Left lobe of liver (tissue), 2 donors: ENCODE results near the gene HOXB3. TPM values are rescaled to one million over a fixed set of nuclear protein-coding genes. Genes with fewer than 3 reads are reported as not detected.

Experiments used
- ATAC-seq: fragments of 200-7000 bp; cut with Tn5 transposase; one replicate; pipeline ENCODE4 v1.9.1; 2020; ENCODE audit warnings: mild to moderate bottlenecking, moderate library complexity
- DNase-seq: peaks from one replicate; pipeline ENCODE4 v3.0.0-alpha.2; 2020; ENCODE audit warnings: low spot score
- total RNA-seq: library from RNA; stranded (reverse); gene quantifications from one replicate; pipeline ENCODE4 v1.2.1, GENCODE V29; 2021
- donor health status: DM: no; HTN: no; CAD: no; lungs with moderate emphysema.
- donor health status: DM: no; HTN: yes; CAD: no.

HOXB3 gene
- total RNA-seq = 1.9 TPM

- ATAC-seq (no peak), DNase-seq (no peak)
These were observed at the start of gene HOXB3 for GRCh38 chr17:48589831-48590606. Gene HOXB3 (minus strand): TSS chr17:48590241. CDS start chr17:48552474, 37,767 bp downstream.

DNA sequence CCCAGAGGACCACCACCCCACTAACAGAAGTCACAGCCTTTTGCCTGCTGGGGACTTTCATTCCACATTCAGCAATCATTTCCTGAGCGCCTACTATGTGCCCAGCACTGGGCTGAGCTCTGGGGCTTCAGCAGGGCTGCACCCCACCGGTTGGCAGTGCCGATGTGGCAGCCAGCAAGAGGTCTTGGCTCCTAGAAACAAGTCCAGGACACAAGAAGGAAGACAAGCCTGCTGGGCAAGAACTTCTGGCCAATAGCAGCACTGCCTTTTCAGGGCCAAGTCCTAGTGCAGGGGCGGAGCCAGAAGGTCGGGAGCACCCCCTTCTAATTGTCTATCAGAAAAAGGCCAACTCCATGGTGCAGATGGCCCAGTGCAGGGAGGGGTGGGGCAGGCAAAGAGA lies 49.1 kb upstream of the HOXB3 start:
- DNase-seq (no peak), ATAC-seq (no peak)

DNA sequence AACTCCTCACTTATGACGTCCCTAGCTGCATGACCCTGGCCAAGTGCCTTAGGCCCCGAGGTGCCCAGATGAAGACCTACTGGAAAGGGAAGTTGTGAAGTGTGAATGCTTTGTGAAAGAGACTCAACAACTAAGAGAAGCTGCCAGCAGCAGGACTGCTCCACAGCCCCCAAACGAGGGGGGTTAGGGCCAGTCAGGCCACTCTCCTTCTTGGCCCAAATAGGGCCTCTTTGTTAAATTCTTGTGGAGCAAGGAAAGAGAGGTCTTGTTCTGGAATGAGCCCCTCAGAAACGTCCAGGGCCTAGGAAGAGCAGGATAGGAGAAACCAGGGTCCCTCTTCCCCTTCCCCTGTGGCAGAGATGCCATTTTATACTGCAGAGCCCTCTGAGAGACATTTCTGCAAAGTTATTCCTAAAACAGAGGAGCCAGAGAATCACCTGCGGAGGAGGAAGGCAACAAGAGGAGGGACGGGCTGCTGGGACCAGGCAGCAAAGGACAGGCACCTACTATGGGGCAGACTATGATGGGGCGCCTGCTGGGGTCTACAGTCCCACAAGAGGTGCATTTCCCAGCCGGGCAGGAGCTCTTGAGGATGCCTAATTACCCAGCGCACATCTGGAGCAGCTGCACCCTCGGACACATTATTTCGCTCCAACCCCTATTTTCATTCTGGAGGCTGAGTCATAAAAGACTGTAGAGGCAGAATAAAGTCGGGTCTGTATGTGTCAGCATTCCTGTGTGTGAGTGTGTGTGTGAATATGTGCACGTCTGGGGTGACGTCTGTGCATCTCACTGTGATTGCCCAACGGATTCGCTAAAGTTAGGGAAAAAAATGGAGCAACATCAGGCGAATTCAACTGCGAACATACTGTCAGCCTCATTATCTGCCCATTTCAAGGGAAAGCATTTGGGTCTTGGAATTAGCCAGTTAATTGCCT lies 47.6 kb upstream of the HOXB3 start:
- ATAC-seq = no peak
- DNase-seq = no peak

DNA sequence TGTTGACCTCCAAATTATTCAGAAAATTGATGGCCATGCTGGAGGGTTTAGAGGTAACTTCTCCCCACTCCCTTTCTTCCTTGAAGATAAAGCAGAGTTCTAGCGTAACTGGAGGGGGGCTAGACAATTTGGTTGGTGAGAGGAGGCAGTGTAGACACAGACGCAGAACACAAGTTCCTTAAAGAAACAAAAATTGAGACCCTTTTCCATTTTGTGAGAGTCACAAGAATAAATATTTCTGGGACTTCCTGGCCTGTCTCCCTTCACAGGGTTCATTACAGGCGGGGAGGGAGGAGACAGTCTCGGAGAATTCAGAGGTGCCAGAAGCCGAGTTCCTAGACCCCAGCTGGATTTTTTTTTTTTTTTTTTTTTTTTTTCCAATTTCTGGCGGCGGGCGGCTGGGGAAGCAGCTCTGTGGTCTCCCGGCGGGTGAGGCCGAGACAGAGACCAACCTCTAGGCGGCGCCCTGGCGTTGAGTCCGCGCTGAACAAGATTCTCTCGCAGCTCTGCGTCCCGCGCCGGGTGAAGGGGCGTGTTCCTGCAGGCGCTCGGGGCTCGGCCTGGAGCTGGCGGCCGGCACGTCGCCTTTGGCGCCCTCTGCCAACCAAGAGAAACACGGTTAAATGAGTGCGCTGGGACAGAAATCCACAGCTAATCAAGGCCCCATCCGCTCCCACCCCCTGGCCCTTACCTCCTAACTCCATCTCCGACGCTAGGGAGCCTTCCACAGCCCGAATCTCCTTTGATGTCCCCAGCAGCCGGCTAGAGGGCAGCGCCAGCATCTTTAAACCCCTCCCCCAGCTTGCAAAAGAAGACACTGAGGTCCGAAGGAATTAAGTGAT lies 46.4 kb upstream of the HOXB3 start:
- ATAC-seq (peak; percentile 67), DNase-seq (no peak)

GRCh38 chr17:48634493-48635208 lies 44.6 kb upstream of the HOXB3 start:
- DNase-seq (no peak), ATAC-seq (no peak)

DNA sequence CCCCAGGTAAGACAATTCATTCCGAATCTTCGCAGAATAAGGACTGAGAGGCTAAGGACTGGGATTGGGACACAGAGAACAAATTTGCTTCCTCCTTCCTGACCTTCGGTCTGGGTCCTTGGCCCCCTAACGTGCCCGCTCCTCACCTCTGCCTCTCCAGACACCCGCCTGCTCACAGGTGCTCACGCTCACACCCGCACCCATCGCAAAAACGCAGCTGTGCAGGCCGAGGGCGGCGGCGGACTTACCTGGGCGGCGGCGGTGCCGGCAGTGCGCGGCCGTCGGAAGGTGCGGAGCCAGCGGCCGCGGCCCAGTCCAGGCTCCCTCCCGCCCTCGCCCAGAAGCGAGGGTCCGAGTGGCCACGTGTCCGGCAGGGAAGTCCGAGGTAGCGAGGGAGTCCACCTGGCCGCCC lies 43.2 kb upstream of the HOXB3 start:
- no peak for ATAC-seq
- no peak for DNase-seq

DNA sequence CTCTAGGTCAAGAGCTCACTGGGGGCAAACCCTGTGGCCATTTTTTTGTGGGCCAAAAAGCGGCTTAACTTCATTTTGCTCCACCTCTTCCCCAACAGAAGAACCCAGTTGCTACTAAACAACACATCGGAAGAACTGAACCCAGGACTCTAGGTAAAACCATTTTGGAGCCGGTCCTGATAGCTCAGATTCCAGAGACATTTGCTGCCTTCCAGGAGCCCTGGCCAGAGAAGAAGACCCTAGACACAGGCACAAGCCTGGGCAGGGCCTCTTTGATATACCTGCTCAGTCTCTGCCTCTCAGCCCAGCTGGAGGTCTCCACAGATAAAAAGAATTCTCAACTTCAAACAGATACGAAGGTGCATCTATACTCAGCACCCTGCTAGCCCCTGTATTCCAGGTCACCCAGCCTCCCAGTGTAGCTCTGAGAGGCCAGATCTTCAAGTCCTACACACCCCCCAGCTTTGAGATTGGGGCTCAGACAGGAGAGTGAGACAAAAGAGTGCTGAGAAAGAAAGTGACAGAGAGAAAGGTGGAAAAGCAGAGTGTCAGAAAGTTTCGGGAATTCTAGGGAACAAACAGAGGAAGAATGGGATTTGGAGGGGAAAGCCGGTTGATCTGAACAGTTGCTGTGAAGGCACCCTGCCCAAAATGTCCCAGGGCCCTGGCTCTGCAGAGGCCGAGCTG lies 42.7 kb upstream of the HOXB3 start:
- DNase-seq (no peak), ATAC-seq (no peak)

DNA sequence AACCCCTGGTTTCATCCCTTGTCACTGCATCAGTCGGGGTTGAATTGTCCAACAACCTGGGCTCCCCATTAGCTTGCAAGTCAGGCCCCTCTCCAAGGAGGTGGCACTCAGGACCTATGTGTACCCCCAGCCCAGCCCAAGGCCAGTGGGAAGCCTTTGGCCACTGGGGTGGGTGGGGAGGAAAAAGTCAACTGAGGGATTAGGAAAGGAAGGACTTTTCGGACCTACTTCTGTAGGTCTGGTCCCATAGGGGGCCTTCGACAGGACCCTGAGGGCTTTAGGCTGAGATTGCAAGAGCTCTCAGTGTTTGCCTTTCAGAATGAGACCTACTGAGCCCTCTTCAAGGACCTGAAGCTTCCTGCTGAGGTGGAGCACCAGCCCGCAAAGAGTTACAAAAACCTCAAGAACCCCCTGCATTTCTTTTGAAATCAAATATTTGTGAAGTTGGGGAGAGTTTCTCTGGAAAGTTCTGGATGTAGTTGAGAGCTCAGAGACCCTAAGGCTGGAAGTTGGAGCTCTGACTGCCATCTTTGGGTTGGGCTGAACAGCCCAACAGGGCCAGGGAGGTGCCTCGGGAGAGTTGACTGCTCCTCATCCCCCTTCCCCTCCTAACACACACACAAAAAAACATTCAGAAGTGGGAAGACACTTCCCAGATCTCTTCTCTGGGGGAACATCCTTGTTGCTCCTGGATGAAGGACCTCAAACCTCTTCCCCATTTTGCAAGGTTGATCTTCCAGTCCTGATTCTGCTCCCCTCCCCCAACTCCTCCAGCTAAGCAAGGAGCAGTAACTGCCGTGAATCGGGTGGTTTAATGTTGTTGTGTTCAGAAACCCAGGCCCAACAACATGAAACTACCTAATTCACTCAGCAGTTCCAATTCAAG lies 41.9 kb upstream of the HOXB3 start:
- ATAC-seq = no peak

GRCh38 chr17:48630925-48631692 lies 41.1 kb upstream of the HOXB3 start:
- DNase-seq (no peak), ATAC-seq (no peak)

More for the DNA sequence above, 41.9 kb upstream of the HOXB3 start:
- no peak for DNase-seq

DNA sequence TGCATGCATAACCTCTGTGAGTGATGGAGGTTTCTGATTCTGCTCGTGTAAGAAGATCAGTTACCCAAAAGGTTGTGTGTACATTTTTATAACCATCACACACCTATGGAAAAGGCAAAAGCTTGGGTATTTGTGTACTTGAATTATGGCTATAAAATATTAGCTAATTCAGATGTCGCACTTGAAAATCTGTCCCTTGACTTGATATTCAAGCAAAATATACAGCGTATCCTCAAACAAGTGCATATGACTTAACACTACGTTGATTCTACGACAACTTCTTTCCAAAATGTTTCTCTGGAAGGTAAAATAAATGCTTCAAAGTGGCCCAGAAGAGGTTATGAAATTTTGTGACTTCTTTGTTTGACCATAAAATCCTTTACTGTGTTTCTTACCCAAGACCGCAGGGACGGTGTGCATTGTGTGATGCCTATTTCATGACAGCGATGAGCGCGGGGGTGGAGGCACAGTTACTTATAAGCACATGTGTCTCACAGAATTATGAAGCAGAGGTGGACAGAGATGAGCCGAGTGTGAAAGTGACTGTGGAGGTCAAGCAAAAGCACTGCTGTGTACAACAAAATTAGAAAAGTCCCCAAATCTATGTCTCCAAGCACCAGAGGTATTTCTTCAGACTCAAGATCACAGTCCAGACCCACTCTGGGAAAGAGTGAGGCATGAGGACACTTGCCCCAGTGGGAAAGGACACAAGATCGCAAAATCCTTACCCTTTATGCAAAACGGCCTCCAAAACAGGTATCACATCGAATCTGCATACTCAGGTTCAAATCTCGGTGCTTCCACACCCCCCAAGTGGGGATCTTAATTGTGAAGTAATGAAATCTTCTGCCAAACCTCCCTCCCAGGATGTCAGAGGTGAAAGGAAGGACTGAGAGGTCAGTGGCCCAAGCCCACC lies 40.2 kb upstream of the HOXB3 start:
- ATAC-seq (no peak), DNase-seq (no peak)

DNA sequence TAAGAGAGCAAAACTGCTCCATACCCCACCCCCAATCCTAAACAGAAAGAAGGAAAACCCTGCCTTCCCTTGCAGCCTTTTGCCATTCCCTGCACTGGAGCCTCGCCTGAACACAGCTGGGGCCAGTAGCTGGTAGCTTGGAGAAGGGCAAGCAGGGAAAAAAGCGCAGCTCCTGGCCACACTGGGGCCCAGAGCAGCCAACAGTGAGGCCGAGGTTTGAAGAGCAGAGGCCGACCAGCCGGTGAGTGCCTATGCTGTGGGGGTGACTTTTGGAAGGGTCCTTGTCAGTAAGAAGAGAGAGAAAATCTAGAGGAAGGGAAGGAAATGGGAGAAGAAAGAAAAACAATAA lies 39.3 kb upstream of the HOXB3 start:
- no peak for ATAC-seq
- no peak for DNase-seq

DNA sequence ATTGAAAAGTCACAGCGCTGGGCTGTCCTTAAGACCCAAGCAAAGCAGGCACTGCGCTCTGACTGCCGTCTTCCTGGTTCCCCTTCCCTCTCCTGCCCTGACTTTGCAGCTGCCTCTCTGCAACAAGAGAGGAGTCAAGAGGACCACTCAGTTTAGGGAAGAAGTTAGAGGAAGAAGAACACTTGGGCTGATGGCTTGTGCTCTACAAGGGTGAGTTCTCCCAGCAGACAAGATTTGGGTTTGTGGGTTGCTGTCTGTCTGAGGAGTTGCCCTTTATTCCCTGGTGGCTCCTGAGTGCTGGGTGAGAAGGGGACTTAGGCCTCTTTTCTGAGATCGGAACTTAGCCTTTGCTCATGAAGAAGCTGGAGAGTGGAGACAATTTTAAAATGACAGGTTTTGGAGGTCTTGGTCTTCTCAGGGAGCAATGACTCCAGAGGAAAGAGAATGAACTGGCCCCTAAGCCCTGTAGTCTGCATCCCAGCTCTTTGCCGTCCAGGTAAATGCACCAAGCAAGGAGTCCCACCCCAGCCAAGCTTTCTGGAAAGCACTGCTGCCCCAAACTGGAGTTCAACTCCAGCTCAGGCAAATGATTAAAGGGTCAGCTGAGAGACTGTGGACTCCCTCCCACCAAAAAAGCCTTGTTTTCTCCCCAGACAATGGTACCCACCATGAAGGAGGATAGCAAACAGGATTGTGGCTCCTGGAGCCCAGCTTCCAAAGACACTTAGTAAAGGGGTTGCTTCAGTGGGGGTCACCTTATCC lies 38.8 kb upstream of the HOXB3 start:
- no peak for DNase-seq
- no peak for ATAC-seq

GRCh38 chr17:48627623-48628521 lies 37.8 kb upstream of the HOXB3 start:
- no peak for DNase-seq
- no peak for ATAC-seq

- ATAC-seq (no peak), DNase-seq (no peak)
These were observed 37.1 kb upstream of the HOXB3 start for GRCh38 chr17:48627118-48627597.
